ENCODE data around the gene MTX1. TPM values are rescaled to one million over a fixed set of nuclear protein-coding genes. Genes with fewer than 3 reads are reported as not detected.
A peak's percentile ranks its signal among the peaks of the same experiment; 100 is the strongest.

MTX1 gene
- total and polyA plus RNA-seq, 9 of the 15 experiments (the other 6 are each of a cell fraction or from before 2014, with no cell fraction given) = 29.1 to 98.4 (median 66.9) TPM

DNA sequence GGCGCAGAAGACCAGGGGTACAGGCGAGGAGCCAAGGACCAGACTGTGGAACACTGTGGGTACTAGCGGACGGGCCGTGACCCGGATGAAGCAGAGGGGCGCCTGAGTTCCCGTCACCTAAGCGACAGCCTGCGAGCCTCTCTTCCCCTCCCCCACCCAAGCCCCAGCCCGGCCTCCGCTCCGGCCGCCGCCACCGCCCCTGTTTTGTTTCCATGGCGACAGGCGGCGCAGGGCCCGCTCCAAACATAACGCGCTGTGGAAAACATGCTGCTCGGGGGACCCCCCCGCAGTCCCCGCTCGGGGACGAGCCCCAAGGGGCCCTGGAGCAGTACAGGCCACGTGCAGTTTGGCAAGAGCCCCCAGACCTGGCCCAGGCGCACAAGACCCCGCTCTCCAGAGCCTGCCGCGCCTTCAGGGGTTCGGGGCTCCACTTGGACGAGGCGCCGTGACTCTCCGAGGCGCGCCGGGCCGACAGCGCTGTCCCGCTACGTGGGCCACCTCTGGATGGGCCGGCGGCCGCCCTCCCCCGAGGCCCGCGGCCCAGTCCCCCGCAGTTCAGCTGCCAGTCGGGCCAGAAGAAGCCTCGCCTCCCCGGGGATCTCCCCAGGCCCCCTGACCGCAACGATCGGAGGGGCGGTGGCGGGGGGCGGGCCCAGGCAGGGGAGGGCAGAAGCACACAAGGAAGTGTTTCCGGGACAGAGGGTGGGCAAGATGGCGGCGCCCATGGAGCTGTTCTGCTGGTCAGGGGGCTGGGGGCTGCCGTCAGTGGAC is at the start of gene MTX1 (continued):
- peak; percentile 95 for TF ChIP-seq C11orf30 (IDR thresholded peaks at IDR 0.05; ENCODE audit: low read depth)
- peak; percentile 92 for TF ChIP-seq CREB1 (IDR thresholded peaks at IDR 0.05)
- TF ChIP-seq CREB1 (CRISPR knock-in tag; IDR thresholded peaks at IDR 0.05) = peak; percentile 90
- peak; percentile 95 for TF ChIP-seq HMGN3 (IDR thresholded peaks at IDR 0.05; ENCODE audit: borderline replicate concordance, extremely low read depth, insufficient read length, low read depth, low read length)
- TF ChIP-seq RB1 (IDR thresholded peaks at IDR 0.05; ENCODE audit: low read depth) = peak; percentile 23
- TF ChIP-seq HSF4 (CRISPR knock-in tag; IDR thresholded peaks at IDR 0.05; ENCODE audit: borderline replicate concordance) = no peak
- TF ChIP-seq, protein P1, sequence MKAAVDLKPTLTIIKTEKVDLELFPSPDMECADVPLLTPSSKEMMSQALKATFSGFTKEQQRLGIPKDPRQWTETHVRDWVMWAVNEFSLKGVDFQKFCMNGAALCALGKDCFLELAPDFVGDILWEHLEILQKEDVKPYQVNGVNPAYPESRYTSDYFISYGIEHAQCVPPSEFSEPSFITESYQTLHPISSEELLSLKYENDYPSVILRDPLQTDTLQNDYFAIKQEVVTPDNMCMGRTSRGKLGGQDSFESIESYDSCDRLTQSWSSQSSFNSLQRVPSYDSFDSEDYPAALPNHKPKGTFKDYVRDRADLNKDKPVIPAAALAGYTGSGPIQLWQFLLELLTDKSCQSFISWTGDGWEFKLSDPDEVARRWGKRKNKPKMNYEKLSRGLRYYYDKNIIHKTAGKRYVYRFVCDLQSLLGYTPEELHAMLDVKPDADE (conservative IDR thresholded peaks at IDR 0.05; ENCODE audit: control insufficient read depth, low read depth, low read length) = peak; percentile 75
- TF ChIP-seq TBL1XR1 (IDR thresholded peaks at IDR 0.05; ENCODE audit: low read length in 2 of 2) = peak in 1 of 2 experiments; percentile 61; a peak in 1 of 4 replicates
- TF ChIP-seq, protein P2, sequence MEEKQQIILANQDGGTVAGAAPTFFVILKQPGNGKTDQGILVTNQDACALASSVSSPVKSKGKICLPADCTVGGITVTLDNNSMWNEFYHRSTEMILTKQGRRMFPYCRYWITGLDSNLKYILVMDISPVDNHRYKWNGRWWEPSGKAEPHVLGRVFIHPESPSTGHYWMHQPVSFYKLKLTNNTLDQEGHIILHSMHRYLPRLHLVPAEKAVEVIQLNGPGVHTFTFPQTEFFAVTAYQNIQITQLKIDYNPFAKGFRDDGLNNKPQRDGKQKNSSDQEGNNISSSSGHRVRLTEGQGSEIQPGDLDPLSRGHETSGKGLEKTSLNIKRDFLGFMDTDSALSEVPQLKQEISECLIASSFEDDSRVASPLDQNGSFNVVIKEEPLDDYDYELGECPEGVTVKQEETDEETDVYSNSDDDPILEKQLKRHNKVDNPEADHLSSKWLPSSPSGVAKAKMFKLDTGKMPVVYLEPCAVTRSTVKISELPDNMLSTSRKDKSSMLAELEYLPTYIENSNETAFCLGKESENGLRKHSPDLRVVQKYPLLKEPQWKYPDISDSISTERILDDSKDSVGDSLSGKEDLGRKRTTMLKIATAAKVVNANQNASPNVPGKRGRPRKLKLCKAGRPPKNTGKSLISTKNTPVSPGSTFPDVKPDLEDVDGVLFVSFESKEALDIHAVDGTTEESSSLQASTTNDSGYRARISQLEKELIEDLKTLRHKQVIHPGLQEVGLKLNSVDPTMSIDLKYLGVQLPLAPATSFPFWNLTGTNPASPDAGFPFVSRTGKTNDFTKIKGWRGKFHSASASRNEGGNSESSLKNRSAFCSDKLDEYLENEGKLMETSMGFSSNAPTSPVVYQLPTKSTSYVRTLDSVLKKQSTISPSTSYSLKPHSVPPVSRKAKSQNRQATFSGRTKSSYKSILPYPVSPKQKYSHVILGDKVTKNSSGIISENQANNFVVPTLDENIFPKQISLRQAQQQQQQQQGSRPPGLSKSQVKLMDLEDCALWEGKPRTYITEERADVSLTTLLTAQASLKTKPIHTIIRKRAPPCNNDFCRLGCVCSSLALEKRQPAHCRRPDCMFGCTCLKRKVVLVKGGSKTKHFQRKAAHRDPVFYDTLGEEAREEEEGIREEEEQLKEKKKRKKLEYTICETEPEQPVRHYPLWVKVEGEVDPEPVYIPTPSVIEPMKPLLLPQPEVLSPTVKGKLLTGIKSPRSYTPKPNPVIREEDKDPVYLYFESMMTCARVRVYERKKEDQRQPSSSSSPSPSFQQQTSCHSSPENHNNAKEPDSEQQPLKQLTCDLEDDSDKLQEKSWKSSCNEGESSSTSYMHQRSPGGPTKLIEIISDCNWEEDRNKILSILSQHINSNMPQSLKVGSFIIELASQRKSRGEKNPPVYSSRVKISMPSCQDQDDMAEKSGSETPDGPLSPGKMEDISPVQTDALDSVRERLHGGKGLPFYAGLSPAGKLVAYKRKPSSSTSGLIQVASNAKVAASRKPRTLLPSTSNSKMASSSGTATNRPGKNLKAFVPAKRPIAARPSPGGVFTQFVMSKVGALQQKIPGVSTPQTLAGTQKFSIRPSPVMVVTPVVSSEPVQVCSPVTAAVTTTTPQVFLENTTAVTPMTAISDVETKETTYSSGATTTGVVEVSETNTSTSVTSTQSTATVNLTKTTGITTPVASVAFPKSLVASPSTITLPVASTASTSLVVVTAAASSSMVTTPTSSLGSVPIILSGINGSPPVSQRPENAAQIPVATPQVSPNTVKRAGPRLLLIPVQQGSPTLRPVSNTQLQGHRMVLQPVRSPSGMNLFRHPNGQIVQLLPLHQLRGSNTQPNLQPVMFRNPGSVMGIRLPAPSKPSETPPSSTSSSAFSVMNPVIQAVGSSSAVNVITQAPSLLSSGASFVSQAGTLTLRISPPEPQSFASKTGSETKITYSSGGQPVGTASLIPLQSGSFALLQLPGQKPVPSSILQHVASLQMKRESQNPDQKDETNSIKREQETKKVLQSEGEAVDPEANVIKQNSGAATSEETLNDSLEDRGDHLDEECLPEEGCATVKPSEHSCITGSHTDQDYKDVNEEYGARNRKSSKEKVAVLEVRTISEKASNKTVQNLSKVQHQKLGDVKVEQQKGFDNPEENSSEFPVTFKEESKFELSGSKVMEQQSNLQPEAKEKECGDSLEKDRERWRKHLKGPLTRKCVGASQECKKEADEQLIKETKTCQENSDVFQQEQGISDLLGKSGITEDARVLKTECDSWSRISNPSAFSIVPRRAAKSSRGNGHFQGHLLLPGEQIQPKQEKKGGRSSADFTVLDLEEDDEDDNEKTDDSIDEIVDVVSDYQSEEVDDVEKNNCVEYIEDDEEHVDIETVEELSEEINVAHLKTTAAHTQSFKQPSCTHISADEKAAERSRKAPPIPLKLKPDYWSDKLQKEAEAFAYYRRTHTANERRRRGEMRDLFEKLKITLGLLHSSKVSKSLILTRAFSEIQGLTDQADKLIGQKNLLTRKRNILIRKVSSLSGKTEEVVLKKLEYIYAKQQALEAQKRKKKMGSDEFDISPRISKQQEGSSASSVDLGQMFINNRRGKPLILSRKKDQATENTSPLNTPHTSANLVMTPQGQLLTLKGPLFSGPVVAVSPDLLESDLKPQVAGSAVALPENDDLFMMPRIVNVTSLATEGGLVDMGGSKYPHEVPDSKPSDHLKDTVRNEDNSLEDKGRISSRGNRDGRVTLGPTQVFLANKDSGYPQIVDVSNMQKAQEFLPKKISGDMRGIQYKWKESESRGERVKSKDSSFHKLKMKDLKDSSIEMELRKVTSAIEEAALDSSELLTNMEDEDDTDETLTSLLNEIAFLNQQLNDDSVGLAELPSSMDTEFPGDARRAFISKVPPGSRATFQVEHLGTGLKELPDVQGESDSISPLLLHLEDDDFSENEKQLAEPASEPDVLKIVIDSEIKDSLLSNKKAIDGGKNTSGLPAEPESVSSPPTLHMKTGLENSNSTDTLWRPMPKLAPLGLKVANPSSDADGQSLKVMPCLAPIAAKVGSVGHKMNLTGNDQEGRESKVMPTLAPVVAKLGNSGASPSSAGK (IDR thresholded peaks at IDR 0.05) = no peak
- TF ChIP-seq SP1 (CRISPR knock-in tag; IDR thresholded peaks at IDR 0.05) = peak; percentile 71; the same call in 1 of the 2 replicates
- TF ChIP-seq MXI1 (IDR thresholded peaks at IDR 0.05; ENCODE audit: low read depth, low read length) = peak; percentile 94
- 0 out of 2 replicates have a peak, but pooled peaks have one; percentile 9 for TF ChIP-seq SOX6 (IDR thresholded peaks at IDR 0.05)
- TF ChIP-seq NBN (IDR thresholded peaks at IDR 0.05; ENCODE audit: low read depth) = 0 out of 2 replicates have a peak, but pooled peaks have one; percentile 21
- no peak for TF ChIP-seq POU5F1 (IDR thresholded peaks at IDR 0.05; ENCODE audit: borderline replicate concordance, low read depth, low read length, partially characterized antibody)
- TF ChIP-seq ZKSCAN3 (CRISPR knock-in tag; IDR thresholded peaks at IDR 0.05) = no peak
- TF ChIP-seq E2F3 (CRISPR knock-in tag; IDR thresholded peaks at IDR 0.05) = peak; percentile 60; the same call in 1 of the 2 replicates

Data from K562 (cell line).